GM21381 (cell line): ENCODE data around the gene VEGFA.

ENCODE experiments used
- ATAC-seq: cut with Tn5 transposase; IDR thresholded peaks from one replicate; pipeline ENCODE4 v1.9.1; 2021; ENCODE audit warnings: mild to moderate bottlenecking, moderate library complexity; ENCODE audit not compliant: unreplicated experiment

Gene VEGFA

GRCh38 chr6:43784049-43784855, 14.2 kb downstream of the VEGFA start:
- ATAC-seq: no peak

- no peak for ATAC-seq
These were observed 15.3 kb downstream of the VEGFA start for GRCh38 chr6:43785220-43785752.

GRCh38 chr6:43785904-43786303, 15.9 kb downstream of the VEGFA start:
- ATAC-seq: no peak

GRCh38 chr6:43786664-43787329, 16.8 kb downstream of the VEGFA start:
- no peak for ATAC-seq

- no peak for ATAC-seq
These were observed 18.3 kb downstream of the VEGFA start for GRCh38 chr6:43788301-43788700.

- no peak for ATAC-seq
These were observed 19.4 kb downstream of the VEGFA start for GRCh38 chr6:43789447-43789846.

GRCh38 chr6:43790031-43790430, 20.0 kb downstream of the VEGFA start:
- no peak for ATAC-seq

GRCh38 chr6:43791745-43792422, 21.9 kb downstream of the VEGFA start:
- no peak for ATAC-seq

- ATAC-seq: no peak
These were observed 23.3 kb downstream of the VEGFA start for GRCh38 chr6:43793154-43793874.

GRCh38 chr6:43793875-43794242, 23.8 kb downstream of the VEGFA start:
- no peak for ATAC-seq

- no peak for ATAC-seq
These were observed 25.4 kb downstream of the VEGFA start for GRCh38 chr6:43795421-43795820.

GRCh38 chr6:43796168-43796567, 26.2 kb downstream of the VEGFA start:
- no peak for ATAC-seq

- no peak for ATAC-seq
These were observed 27.2 kb downstream of the VEGFA start for GRCh38 chr6:43796903-43797890.

- no peak for ATAC-seq
These were observed 27.9 kb downstream of the VEGFA start for GRCh38 chr6:43797919-43798318.

- ATAC-seq: peak; percentile 54
These were observed 28.9 kb downstream of the VEGFA start for GRCh38 chr6:43798688-43799444.

GRCh38 chr6:43799551-43800297, 29.7 kb downstream of the VEGFA start:
- ATAC-seq: no peak

- no peak for ATAC-seq
These were observed 30.2 kb downstream of the VEGFA start for GRCh38 chr6:43800298-43800623.

GRCh38 chr6:43800746-43801494, 30.9 kb downstream of the VEGFA start:
- no peak for ATAC-seq
